ENCODE measurements around the gene FDXACB1.

Gene FDXACB1

DNA sequence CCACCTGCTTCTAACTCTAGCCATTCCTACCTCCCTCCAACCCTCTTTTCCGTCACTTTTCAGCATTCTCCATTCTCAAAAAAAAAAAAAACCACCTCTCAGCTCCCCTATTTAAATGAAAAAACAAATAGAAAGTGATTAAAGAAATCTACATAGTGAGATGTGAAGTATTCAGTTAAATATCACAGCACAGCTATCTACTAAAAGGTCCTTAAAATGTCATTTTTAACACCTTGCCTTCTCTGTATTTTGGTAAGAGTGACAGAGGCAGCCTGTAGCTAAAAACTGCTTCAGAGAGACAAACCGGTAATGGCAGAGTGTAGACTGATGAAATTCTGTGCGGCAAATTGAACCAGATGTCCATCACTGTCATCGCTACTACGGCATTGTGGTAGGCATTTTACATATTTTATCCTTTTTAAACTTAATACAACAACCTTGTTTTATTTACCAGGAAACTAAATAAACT lies 7.2 kb downstream of the FDXACB1 start:
- H3K27ac Mint-ChIP-seq: peak overlapping the region; percentile 98
- no peaks in the 10 kb centered on the region for H3K9me3 Mint-ChIP-seq
- H3K36me3 Mint-ChIP-seq: peaks cover 13% of the 10 kb centered on the region
- H3K4me1 Mint-ChIP-seq: peaks cover 36% of the 10 kb centered on the region
- no peaks in the 10 kb centered on the region for H3K27me3 Mint-ChIP-seq
- H3K4me3 Mint-ChIP-seq: peak overlapping the region; percentile 92

GRCh38 chr11:111870886-111871692 lies 7.9 kb downstream of the FDXACB1 start, which contains the start of gene ALG9:
Gene ALG9 (minus strand): TSS chr11:111871581. CDS start chr11:111871482, 99 bp downstream.
- peaks cover 13% of the 10 kb centered on the region for H3K36me3 Mint-ChIP-seq
- H3K27me3 Mint-ChIP-seq: no peaks in the 10 kb centered on the region
- no peaks in the 10 kb centered on the region for H3K9me3 Mint-ChIP-seq
- peak within 1 kb of the TSS; percentile 92 for H3K4me3 Mint-ChIP-seq
- peaks cover 36% of the 10 kb centered on the region for H3K4me1 Mint-ChIP-seq
- peak within 1 kb of the TSS; percentile 98 for H3K27ac Mint-ChIP-seq

GRCh38 chr11:111870522-111870885 lies 8.5 kb downstream of the FDXACB1 start:
- Mint-ChIP-seq H3K4me3 (peak overlapping the region; percentile 92), H3K36me3 (peaks cover 13% of the 10 kb centered on the region), H3K9me3 (no peaks in the 10 kb centered on the region), H3K27me3 (no peaks in the 10 kb centered on the region), H3K4me1 (peaks cover 36% of the 10 kb centered on the region), H3K27ac (peak overlapping the region; percentile 85)

DNA sequence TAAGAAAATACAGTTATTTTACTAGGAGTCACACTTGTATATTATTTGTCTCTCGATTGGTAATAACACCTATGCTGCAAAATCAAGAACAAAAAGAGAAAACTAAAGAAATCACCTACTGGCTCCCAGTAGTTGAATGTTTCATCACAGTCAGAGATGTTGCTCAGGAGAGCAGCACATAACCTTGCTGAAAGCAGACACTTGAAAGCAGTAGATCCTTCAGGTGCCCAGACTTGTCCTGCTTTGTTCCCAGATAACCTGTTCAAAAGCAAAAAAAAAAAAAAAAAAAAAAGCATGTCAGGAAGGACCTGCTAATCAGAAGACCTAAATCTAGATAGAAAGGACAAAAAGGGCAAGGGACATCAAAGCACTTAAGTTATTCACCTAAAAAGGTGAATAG lies 8.9 kb downstream of the FDXACB1 start:
- H3K36me3 Mint-ChIP-seq: peaks cover 13% of the 10 kb centered on the region
- no peaks in the 10 kb centered on the region for H3K9me3 Mint-ChIP-seq
- no peak overlapping the region for H3K27ac Mint-ChIP-seq
- H3K27me3 Mint-ChIP-seq: no peaks in the 10 kb centered on the region
- peaks cover 35% of the 10 kb centered on the region for H3K4me1 Mint-ChIP-seq
- H3K4me3 Mint-ChIP-seq: no peak overlapping the region

GRCh38 chr11:111860257-111860656 lies 18.7 kb downstream of the FDXACB1 start:
- no peak overlapping the region for H3K27ac Mint-ChIP-seq
- H3K4me3 Mint-ChIP-seq: no peak overlapping the region
- H3K4me1 Mint-ChIP-seq: no peaks in the 10 kb centered on the region
- H3K27me3 Mint-ChIP-seq: no peaks in the 10 kb centered on the region
- H3K36me3 Mint-ChIP-seq: peaks cover 20% of the 10 kb centered on the region
- H3K9me3 Mint-ChIP-seq: no peaks in the 10 kb centered on the region

GRCh38 chr11:111855506-111855905 lies 23.5 kb downstream of the FDXACB1 start:
- Mint-ChIP-seq H3K36me3 (peaks cover 20% of the 10 kb centered on the region), H3K4me1 (no peaks in the 10 kb centered on the region), H3K27ac (no peak overlapping the region), H3K9me3 (no peaks in the 10 kb centered on the region), H3K4me3 (no peak overlapping the region), H3K27me3 (no peaks in the 10 kb centered on the region)

GRCh38 chr11:111852103-111852502 lies 26.9 kb downstream of the FDXACB1 start:
- H3K9me3 Mint-ChIP-seq: no peaks in the 10 kb centered on the region
- H3K27me3 Mint-ChIP-seq: no peaks in the 10 kb centered on the region
- peaks cover 15% of the 10 kb centered on the region for H3K36me3 Mint-ChIP-seq

GRCh38 chr11:111851636-111852035 lies 27.3 kb downstream of the FDXACB1 start:
- no peak overlapping the region for H3K27ac Mint-ChIP-seq
- no peaks in the 10 kb centered on the region for H3K9me3 Mint-ChIP-seq
- no peak overlapping the region for H3K4me3 Mint-ChIP-seq
- H3K4me1 Mint-ChIP-seq: no peaks in the 10 kb centered on the region
- H3K36me3 Mint-ChIP-seq: peaks cover 14% of the 10 kb centered on the region
- H3K27me3 Mint-ChIP-seq: no peaks in the 10 kb centered on the region

More at GRCh38 chr11:111852103-111852502, 26.9 kb downstream of the FDXACB1 start:
- no peak overlapping the region for H3K4me3 Mint-ChIP-seq
- no peak overlapping the region for H3K27ac Mint-ChIP-seq
- no peaks in the 10 kb centered on the region for H3K4me1 Mint-ChIP-seq

DNA sequence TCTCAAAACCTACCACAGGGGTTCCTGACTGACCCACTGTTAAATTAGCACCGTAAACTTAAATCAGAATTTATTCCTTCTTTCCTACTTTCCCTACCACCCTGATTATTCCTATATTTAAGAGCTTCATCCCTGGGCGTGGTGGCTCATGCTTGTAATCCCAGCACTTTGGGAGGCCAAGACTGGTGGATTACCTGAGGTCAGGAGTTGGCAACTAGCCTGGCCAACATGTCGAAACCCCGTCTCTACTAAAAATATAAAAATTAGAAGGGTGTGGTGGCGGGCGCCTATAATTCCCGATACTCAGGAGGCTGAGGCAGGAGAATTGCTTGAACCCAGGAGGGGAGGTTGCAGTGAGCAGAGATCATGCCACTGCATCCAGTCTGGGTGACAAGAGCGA lies 27.9 kb downstream of the FDXACB1 start:
- Mint-ChIP-seq H3K4me3 (no peak overlapping the region), H3K9me3 (no peaks in the 10 kb centered on the region), H3K4me1 (no peaks in the 10 kb centered on the region), H3K27ac (no peak overlapping the region), H3K36me3 (peaks cover 14% of the 10 kb centered on the region), H3K27me3 (no peaks in the 10 kb centered on the region)

DNA sequence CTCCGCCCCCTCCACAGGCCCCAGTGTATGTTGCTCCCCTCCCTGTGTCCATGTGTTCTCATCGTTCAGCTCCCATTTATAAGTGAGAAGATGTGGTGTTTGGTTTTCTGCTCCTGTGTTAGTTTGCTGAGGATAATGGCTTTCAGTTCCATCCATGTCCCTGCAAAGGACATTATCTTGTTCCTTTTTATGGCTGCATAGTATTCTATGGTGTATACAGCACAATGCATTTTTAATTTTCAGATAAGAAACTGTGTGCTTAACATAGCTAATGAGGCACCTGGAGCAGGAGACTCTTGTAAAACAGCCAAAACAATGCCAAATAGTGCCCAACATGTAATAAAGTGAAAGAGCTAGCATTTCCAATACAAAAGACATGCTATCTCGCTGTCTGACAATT lies 29.3 kb downstream of the FDXACB1 start:
- Mint-ChIP-seq H3K4me1 (no peaks in the 10 kb centered on the region), H3K27ac (no peak overlapping the region), H3K36me3 (peaks cover 14% of the 10 kb centered on the region), H3K4me3 (no peak overlapping the region), H3K9me3 (no peaks in the 10 kb centered on the region), H3K27me3 (no peaks in the 10 kb centered on the region)

DNA sequence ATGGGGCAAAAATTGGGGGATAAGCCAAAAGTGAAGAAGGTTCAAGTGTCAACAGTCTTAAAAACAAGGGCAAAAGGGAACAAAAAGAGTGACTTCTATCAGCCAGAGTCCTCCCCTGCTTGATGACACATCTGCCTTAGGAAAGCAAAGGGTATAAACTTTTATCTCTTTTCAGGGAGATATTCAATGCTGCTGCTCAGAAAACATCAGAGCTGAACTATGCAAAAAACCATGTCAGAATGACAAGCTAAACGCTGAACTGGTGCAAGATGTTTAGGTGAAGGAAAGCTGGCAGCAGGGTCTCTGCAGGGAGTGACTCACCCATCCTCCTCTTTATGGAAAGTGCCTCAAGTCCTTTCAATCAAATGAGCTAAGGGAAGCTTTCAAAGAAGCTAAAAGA lies 32.3 kb downstream of the FDXACB1 start:
- Mint-ChIP-seq H3K27ac (peak overlapping the region; percentile 51), H3K36me3 (peaks cover 12% of the 10 kb centered on the region)

DNA sequence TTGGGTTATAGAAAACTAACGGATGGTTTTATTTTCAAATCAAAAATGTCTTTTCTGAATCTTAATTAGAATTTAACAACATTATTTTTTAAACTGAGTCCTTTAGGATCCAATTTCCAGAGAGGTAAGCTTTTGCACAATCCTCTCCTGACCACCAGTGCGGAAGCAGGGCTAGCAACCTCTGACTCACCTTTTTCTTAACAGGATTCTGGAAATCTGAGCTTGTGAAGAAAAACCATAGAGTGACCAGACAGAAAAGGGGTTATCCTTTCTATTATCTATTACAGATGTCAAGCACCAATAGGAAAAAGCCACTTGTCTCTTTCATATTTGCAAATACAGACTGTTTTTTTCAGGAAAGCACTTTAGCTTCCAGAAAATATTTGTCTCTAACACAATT lies 32.9 kb downstream of the FDXACB1 start:
- Mint-ChIP-seq H3K9me3 (no peaks in the 10 kb centered on the region), H3K4me1 (peaks cover 6% of the 10 kb centered on the region), H3K27ac (no peak overlapping the region), H3K27me3 (no peaks in the 10 kb centered on the region), H3K36me3 (peaks cover 10% of the 10 kb centered on the region), H3K4me3 (no peak overlapping the region)

More for the DNA sequence above, 32.3 kb downstream of the FDXACB1 start:
- H3K4me1 Mint-ChIP-seq: peaks cover under 1% of the 10 kb centered on the region
- no peak overlapping the region for H3K4me3 Mint-ChIP-seq
- no peaks in the 10 kb centered on the region for H3K9me3 Mint-ChIP-seq
- no peaks in the 10 kb centered on the region for H3K27me3 Mint-ChIP-seq

DNA sequence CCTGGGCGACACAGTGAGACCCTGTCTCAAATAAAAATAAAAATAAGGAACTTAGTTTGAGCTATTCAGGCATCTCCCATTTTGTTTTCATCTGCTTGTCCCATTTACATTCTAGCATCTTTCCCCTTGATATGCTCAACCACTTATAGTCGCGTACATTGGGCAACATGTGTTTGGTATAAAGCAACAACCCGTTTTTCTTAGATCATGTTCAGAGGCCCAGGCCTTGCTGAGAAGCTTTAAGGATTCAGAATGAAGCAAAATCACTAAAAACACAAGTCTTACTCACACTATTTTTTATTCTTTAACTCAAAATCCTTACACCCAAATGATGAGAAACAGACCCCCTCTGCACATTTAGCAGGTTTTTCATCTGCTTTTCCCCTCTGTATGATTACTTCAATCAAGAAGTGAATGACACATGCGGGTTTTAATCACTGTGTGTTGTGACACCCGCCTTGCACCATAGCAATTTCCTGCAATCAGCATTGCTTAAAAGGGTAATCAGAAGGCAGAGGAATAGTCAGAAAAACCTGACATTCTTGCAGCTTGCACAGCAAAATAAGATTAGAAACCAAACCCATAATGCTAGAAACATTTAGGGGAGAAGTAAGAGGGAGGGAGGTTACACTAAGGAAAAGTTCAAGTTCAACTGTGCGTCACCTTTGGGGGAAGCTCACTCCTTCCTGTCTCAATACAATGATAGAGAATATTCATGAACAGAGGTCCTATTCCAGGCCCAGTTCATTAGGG lies 33.5 kb downstream of the FDXACB1 start:
- no peak overlapping the region for H3K4me3 Mint-ChIP-seq
- no peak overlapping the region for H3K27ac Mint-ChIP-seq
- H3K36me3 Mint-ChIP-seq: peaks cover 10% of the 10 kb centered on the region
- H3K9me3 Mint-ChIP-seq: no peaks in the 10 kb centered on the region
- no peaks in the 10 kb centered on the region for H3K27me3 Mint-ChIP-seq
- H3K4me1 Mint-ChIP-seq: peaks cover 7% of the 10 kb centered on the region

- Mint-ChIP-seq H3K9me3 (no peaks in the 10 kb centered on the region), H3K4me3 (no peak overlapping the region), H3K27ac (no peak overlapping the region), H3K4me1 (peaks cover 7% of the 10 kb centered on the region), H3K36me3 (peaks cover 10% of the 10 kb centered on the region), H3K27me3 (no peaks in the 10 kb centered on the region)
Measured at GRCh38 chr11:111843661-111844060, 35.3 kb downstream of the FDXACB1 start.

GRCh38 chr11:111841370-111842053 lies 37.5 kb downstream of the FDXACB1 start:
- Mint-ChIP-seq H3K27me3 (no peaks in the 10 kb centered on the region), H3K27ac (no peak overlapping the region), H3K36me3 (peaks cover 11% of the 10 kb centered on the region)

More at GRCh38 chr11:111841370-111842053, 37.5 kb downstream of the FDXACB1 start:
- no peaks in the 10 kb centered on the region for H3K9me3 Mint-ChIP-seq
- no peak overlapping the region for H3K4me3 Mint-ChIP-seq
- H3K4me1 Mint-ChIP-seq: peaks cover 7% of the 10 kb centered on the region

All from activated naive CD4-positive, alpha-beta T cell treated with anti-CD3 and anti-CD28 coated beads, Interleukin-2, amount 50 U/mL, for 24 hours (primary cell).